Measurements from ENCODE around the gene CNOT2. TPM values are rescaled to one million over a fixed set of nuclear protein-coding genes. Genes with fewer than 3 reads are reported as not detected.

The CNOT2 gene
- total RNA-seq, 3 donors from 2014 or later: 80.3 to 86.2 (median 81.0) TPM

DNA sequence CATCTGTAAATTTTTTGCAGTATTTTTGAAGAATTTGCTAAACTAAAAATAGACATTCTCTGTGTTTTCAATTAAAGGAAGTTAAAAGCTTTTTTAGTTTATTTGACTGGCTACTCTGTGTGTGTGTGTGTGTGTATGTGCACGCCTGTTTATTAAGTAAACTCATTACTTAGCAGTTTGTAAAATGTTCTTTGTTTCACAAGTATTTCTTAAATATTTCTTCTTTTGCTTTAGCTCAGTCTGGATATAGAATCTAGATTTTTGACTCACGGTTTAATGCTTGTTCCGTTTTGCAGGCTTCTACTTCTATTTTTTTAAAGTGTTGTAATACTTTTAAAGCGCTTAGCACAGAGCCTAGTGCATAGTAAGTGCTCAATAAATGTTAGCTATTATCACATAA, 76.4 kb downstream of the CNOT2 start:
- ATAC-seq: no peak
- intact Hi-C loops (cut with DNase I, micrococcal nuclease): no loop called here
- TF ChIP-seq CTCF (IDR thresholded peaks at IDR 0.05): no peak
- no peaks in the 10 kb centered on the region for H3K36me3 ChIP-seq (ENCODE audit: low read depth)
- no peaks in the 10 kb centered on the region for H3K4me1 ChIP-seq (ENCODE audit: low read depth)
- no peaks in the 10 kb centered on the region for H3K9me3 ChIP-seq
- no peak overlapping the region for H3K4me3 ChIP-seq
- no peak for DNase-seq

GRCh38 chr12:70321191-70321590, 78.0 kb downstream of the CNOT2 start:
- H3K9me3 ChIP-seq: no peaks in the 10 kb centered on the region
- intact Hi-C loops (cut with DNase I, micrococcal nuclease): no loop called here
- no peaks in the 10 kb centered on the region for H3K4me1 ChIP-seq (ENCODE audit: low read depth)
- no peak for TF ChIP-seq CTCF (IDR thresholded peaks at IDR 0.05)
- no peak for DNase-seq
- no peak for ATAC-seq
- no peaks in the 10 kb centered on the region for H3K36me3 ChIP-seq (ENCODE audit: low read depth)
- no peak overlapping the region for H3K4me3 ChIP-seq

- TF ChIP-seq CTCF (IDR thresholded peaks at IDR 0.05): no peak
- no peaks in the 10 kb centered on the region for H3K36me3 ChIP-seq (ENCODE audit: low read depth)
- H3K4me3 ChIP-seq: no peak overlapping the region
- DNase-seq (no peak), ATAC-seq (no peak)
- intact Hi-C loops (cut with DNase I, micrococcal nuclease): no loop called here
- H3K9me3 ChIP-seq: no peaks in the 10 kb centered on the region
- H3K4me1 ChIP-seq (ENCODE audit: low read depth): no peaks in the 10 kb centered on the region
Observed at GRCh38 chr12:70327541-70327940, 84.3 kb downstream of the CNOT2 start.

- ATAC-seq: no peak
- Histone ChIP-seq H3K9me3 (no peaks in the 10 kb centered on the region), H3K36me3 (ENCODE audit: low read depth) (no peaks in the 10 kb centered on the region), H3K4me3 (no peak overlapping the region), H3K4me1 (ENCODE audit: low read depth) (no peaks in the 10 kb centered on the region)
- intact Hi-C loops (cut with DNase I, micrococcal nuclease): no loop called here
- no peak for TF ChIP-seq CTCF (IDR thresholded peaks at IDR 0.05)
- no peak for DNase-seq
Observed at GRCh38 chr12:70329728-70330127, 86.5 kb downstream of the CNOT2 start.

- intact Hi-C loops (cut with DNase I, micrococcal nuclease): no loop called here
- ATAC-seq (no peak), DNase-seq (no peak)
- Histone ChIP-seq H3K9me3 (no peaks in the 10 kb centered on the region), H3K4me3 (no peak overlapping the region), H3K36me3 (ENCODE audit: low read depth) (no peaks in the 10 kb centered on the region), H3K4me1 (ENCODE audit: low read depth) (no peaks in the 10 kb centered on the region)
- TF ChIP-seq CTCF (IDR thresholded peaks at IDR 0.05): no peak
Observed at GRCh38 chr12:70330158-70330557, 86.9 kb downstream of the CNOT2 start.

DNA sequence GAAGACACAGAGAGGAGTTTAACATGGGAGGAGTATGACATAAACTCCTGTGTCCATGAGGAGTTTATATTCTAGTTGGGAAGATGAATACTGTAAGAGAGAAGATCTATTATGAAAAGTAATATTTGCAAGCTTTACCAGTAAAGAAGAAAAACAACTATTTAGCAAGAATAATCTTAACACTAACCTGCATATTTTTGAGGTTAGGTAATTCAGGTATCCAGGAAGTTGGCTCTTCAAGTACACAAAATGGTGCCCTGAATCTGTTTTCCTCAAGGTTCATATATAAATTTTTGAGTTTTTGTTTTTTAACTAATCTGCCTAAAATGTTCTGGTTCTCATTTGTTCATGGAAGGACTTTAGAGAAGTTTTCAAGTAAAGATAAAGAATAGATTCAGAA, 89.0 kb downstream of the CNOT2 start:
- intact Hi-C loops (cut with DNase I, micrococcal nuclease): no loop called here
- H3K4me1 ChIP-seq (ENCODE audit: low read depth): no peaks in the 10 kb centered on the region
- no peak for ATAC-seq
- H3K9me3 ChIP-seq: no peaks in the 10 kb centered on the region
- no peak for DNase-seq
- TF ChIP-seq CTCF (IDR thresholded peaks at IDR 0.05): no peak
- H3K36me3 ChIP-seq (ENCODE audit: low read depth): no peaks in the 10 kb centered on the region
- H3K4me3 ChIP-seq: no peak overlapping the region

Measured in mucosa of descending colon (tissue), 3 donors.